ENCODE measurements around the gene CHURC1.

GRCh38 chr14:64954491-64955240 lies 40.4 kb downstream of the CHURC1 start:
- no peak for TF ChIP-seq POLR2AphosphoS5 (IDR thresholded peaks at IDR 0.05; ENCODE audit: insufficient read depth in 1 of 2, low read depth in 1 of 2)
- TF ChIP-seq POLR2A (IDR thresholded peaks at IDR 0.05) = no peak
- TF ChIP-seq CTCF (IDR thresholded peaks at IDR 0.05) = no peak

Data from vagina (tissue), 2 donors.